WTC11 (cell line): Measurements from ENCODE around the gene SIT1. TPM values are rescaled to one million over a fixed set of nuclear protein-coding genes. Genes with fewer than 3 reads are reported as not detected.

ENCODE experiments used
- ATAC-seq: fragments of 200-7000 bp; cut with Tn5 transposase; 2 replicates; pipeline ENCODE4 v1.10.0; 2021; ENCODE audit warnings: mild to moderate bottlenecking, moderate library complexity
- CTCF ChIA-PET: fragments of 300-600 bp; sonication (Branson Sonifier 250); formaldehyde crosslinking; loops from one replicate; lab custom pipeline; 2021; ENCODE audit warnings: antibody characterized with exemption; lab: Charles Lee
- POLR2A ChIA-PET: fragments of 350-600 bp; sonication (Branson Sonifier 250); formaldehyde crosslinking; loops from one replicate; lab custom pipeline; 2021; ENCODE audit warnings: antibody characterized with exemption; lab: Charles Lee
- DNase-seq: peaks from one replicate; pipeline ENCODE4 v3.0.0; 2021; ENCODE audit warnings: low spot score
- H3K27ac Mint-ChIP-seq: 2 replicates; pipeline ENCODE4 v1.8.0; 2021; ENCODE audit warnings: mixed read lengths
- H3K27me3 Mint-ChIP-seq: 2 replicates; pipeline ENCODE4 v1.8.0; 2021; ENCODE audit warnings: low read depth, mild to moderate bottlenecking, moderate library complexity, mixed read lengths
- H3K36me3 Mint-ChIP-seq: 2 replicates; pipeline ENCODE4 v1.8.0; 2021; ENCODE audit warnings: mixed read lengths
- H3K4me1 Mint-ChIP-seq: 2 replicates; pipeline ENCODE4 v1.8.0; 2022; ENCODE audit warnings: mixed read lengths
- H3K4me3 Mint-ChIP-seq: 2 replicates; pipeline ENCODE4 v1.8.0; 2021; ENCODE audit warnings: mild to moderate bottlenecking, moderate library complexity, mixed read lengths
- H3K9me3 Mint-ChIP-seq: 2 replicates; pipeline ENCODE4 v1.8.0; 2021; ENCODE audit warnings: mixed read lengths
- AFF4 ChIP-seq: sonication (generic); formaldehyde crosslinking; IDR thresholded peaks from 2 replicates; pipeline ENCODE4 v1.8.1; 2023; ENCODE audit warnings: mild to moderate bottlenecking, missing genetic modification reagents, borderline replicate concordance
- ARID4B ChIP-seq: sonication (generic); formaldehyde crosslinking; IDR thresholded peaks from 2 replicates; pipeline ENCODE4 v1.8.0; 2023; ENCODE audit warnings: missing genetic modification reagents, mild to moderate bottlenecking, borderline replicate concordance
- CREB1 ChIP-seq: sonication (generic); formaldehyde crosslinking; IDR thresholded peaks from 2 replicates; pipeline ENCODE4 v1.8.0; 2023; ENCODE audit warnings: mild to moderate bottlenecking, missing genetic modification reagents
- ELF4 ChIP-seq: sonication (generic); formaldehyde crosslinking; IDR thresholded peaks from 2 replicates; pipeline ENCODE4 v1.8.1; 2022; ENCODE audit warnings: low read depth, mild to moderate bottlenecking, moderate library complexity, missing genetic modification reagents
- NR1H2 ChIP-seq: sonication (generic); formaldehyde crosslinking; IDR thresholded peaks from 2 replicates; pipeline ENCODE4 v1.9.0; 2021; ENCODE audit warnings: mild to moderate bottlenecking, moderate library complexity, missing genetic modification reagents
- PRRX2 ChIP-seq: fragments of 250-450 bp; sonication (Bioruptor Pico); IDR thresholded peaks from 2 replicates; pipeline ENCODE4 v1.8.0; 2021; ENCODE audit warnings: mild to moderate bottlenecking
- STAT6 ChIP-seq: sonication (generic); formaldehyde crosslinking; conservative IDR thresholded peaks from 2 replicates; pipeline ENCODE4 v1.8.1; 2023; ENCODE audit warnings: mild to moderate bottlenecking, low read depth, missing genetic modification reagents, moderate library complexity
- ZNF425 ChIP-seq: fragments of 250-450 bp; sonication (Bioruptor Pico); conservative IDR thresholded peaks from 2 replicates; pipeline ENCODE4 v1.9.0; 2021; ENCODE audit warnings: mild to moderate bottlenecking
- total RNA-seq: library from RNA; stranded (reverse); gene quantifications from 3 replicates; pipeline ENCODE4 v1.2.3, GENCODE V29; 2021

SIT1 gene
- total RNA-seq, 1 experiment from 2014 or later, result 4.1 TPM

GRCh38 chr9:35657546-35658136 lies 6.9 kb upstream of the SIT1 start, which contains the start of gene RMRP (continued):
- TF ChIP-seq STAT6 (CRISPR knock-in tag), result no peak
- no peak for TF ChIP-seq NR1H2 (CRISPR knock-in tag)
- no peak for TF ChIP-seq ELF4 (CRISPR knock-in tag)
- TF ChIP-seq AFF4, result 0 out of 2 replicates have a peak, but pooled peaks have one; percentile 65
- TF ChIP-seq ZNF425, result no peak
- peak; percentile 88 for TF ChIP-seq CREB1 (CRISPR knock-in tag)
- peak; percentile 95 for TF ChIP-seq ARID4B (CRISPR knock-in tag)

- peaks cover 23% of the 10 kb centered on the region for H3K27me3 Mint-ChIP-seq
- peaks cover 24% of the 10 kb centered on the region for H3K36me3 Mint-ChIP-seq
- ATAC-seq (no peak), DNase-seq (no peak)
- H3K4me1 Mint-ChIP-seq, result peaks cover 18% of the 10 kb centered on the region
- H3K4me3 Mint-ChIP-seq, result peak overlapping the region; percentile 73
- no peaks in the 10 kb centered on the region for H3K9me3 Mint-ChIP-seq
- ChIA-PET CTCF (interaction anchor here (0.6 to 10.2 kb wide), 19 partner anchors 8 to 261 kb away, joined by 3 to 127 read pairs (median 6); partner anchors contain the start of genes ARHGEF39, CREB3, TESK1 and TLN1), POLR2A (interaction anchor here (0.7 to 6.8 kb wide), 6 partner anchors 10 to 100 kb away, joined by 3 to 38 read pairs (median 4); partner anchors contain the start of genes TLN1 and TPM2)
- H3K27ac Mint-ChIP-seq, result peak overlapping the region; percentile 100
- TF ChIP-seq PRRX2, result no peak
- TF ChIP-seq, all 79 proteins: peak for 0
These were observed 6.3 kb upstream of the SIT1 start for GRCh38 chr9:35656831-35657545.
